GM21367 (cell line): ENCODE measurements around the gene PNKD.
"Not testable (repeated sequence)": the region's sequence is repeated elsewhere in the genome, so short reads cannot be mapped to it uniquely, and the experiment has no call there.

Experiments
- ATAC-seq: cut with Tn5 transposase; IDR thresholded peaks from one replicate; pipeline ENCODE4 v1.9.1; 2021; ENCODE audit not compliant: unreplicated experiment

The PNKD gene

GRCh38 chr2:218272531-218273212 lies 2.4 kb downstream of the PNKD start:
- ATAC-seq: peak; percentile 24

- ATAC-seq: not testable (repeated sequence)
Measured at GRCh38 chr2:218273214-218273907, 3.0 kb downstream of the PNKD start.

- ATAC-seq: no peak
Measured at GRCh38 chr2:218273908-218274249, 3.6 kb downstream of the PNKD start.

GRCh38 chr2:218274586-218274985 lies 4.3 kb downstream of the PNKD start:
- ATAC-seq: no peak

- ATAC-seq: no peak
Measured at GRCh38 chr2:218275371-218276072, 5.2 kb downstream of the PNKD start.

- no peak for ATAC-seq
Measured at GRCh38 chr2:218276986-218277755, 6.9 kb downstream of the PNKD start.

GRCh38 chr2:218277921-218278320 lies 7.6 kb downstream of the PNKD start:
- no peak for ATAC-seq

GRCh38 chr2:218278531-218279360 lies 8.4 kb downstream of the PNKD start:
- no peak for ATAC-seq

GRCh38 chr2:218280260-218280870 lies 10.0 kb downstream of the PNKD start:
- no peak for ATAC-seq

GRCh38 chr2:218281449-218281848 lies 11.1 kb downstream of the PNKD start:
- ATAC-seq: no peak

GRCh38 chr2:218282173-218282991 lies 12.1 kb downstream of the PNKD start:
- ATAC-seq: no peak

GRCh38 chr2:218284106-218284811 lies 13.9 kb downstream of the PNKD start:
- peak; percentile 38 for ATAC-seq

GRCh38 chr2:218285604-218286003 lies 15.3 kb downstream of the PNKD start:
- ATAC-seq: no peak

GRCh38 chr2:218286570-218287459 lies 16.5 kb downstream of the PNKD start:
- ATAC-seq: peak; percentile 57

- no peak for ATAC-seq
Measured at GRCh38 chr2:218289639-218290315, 19.5 kb downstream of the PNKD start.

- peak; percentile 52 for ATAC-seq
Measured at GRCh38 chr2:218290316-218291261, 20.3 kb downstream of the PNKD start.
